ENCODE measurements around the gene CPNE7. TPM values are rescaled to one million over a fixed set of nuclear protein-coding genes. Genes with fewer than 3 reads are reported as not detected.

CPNE7 gene
- total RNA-seq, 1 donor from 2014 or later, result 56.0 TPM

DNA sequence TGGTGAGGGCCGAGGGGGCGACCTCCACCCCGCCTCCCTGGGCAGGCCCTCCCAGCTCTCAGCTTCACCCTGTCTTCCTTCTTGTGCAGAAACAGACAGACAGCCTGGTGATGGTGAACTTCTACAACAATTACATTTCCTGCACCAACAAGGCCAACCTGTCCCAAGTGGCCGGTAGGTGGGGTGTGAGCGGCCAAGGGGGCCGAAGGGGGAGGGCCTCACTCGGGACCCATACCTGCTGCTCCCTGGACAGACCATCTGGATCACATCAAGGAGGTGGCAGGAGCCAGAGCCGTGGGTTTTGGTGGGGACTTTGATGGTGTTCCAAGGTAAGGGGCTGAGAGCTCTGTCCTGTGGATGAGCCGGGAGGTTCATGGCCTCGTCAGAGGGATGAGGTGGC is 61.8 kb downstream of the CPNE7 start:
- Mint-ChIP-seq H3K9me3 (no peaks in the 10 kb centered on the region), H3K27me3 (peaks cover 3% of the 10 kb centered on the region), H3K4me1 (peaks cover 6% of the 10 kb centered on the region), H3K27ac (no peak overlapping the region), H3K4me3 (no peak overlapping the region), H3K36me3 (ENCODE audit: low read depth) (no peaks in the 10 kb centered on the region)
- no peak for DNase-seq
- intact Hi-C loops (cut with micrococcal nuclease), result no loop called here

DNA sequence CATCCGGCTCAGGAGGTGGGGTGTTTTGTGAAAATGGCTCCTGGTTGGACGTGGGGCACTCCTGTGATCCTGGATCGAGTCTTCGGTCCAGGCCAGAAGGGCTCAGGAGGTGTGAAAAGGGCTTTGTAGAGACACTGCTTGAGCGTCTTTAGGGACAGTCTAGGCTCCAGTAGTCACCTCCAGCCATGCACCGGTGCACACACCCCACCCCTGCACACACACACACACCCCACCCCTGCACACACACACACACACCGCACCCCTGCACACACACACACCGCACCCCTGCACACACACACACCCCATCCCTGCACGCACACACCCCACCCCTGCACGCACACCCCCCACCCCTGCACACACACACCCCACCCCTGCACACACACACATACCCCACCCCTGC is 62.9 kb downstream of the CPNE7 start:
- H3K27me3 Mint-ChIP-seq, result peaks cover 3% of the 10 kb centered on the region
- H3K9me3 Mint-ChIP-seq, result no peaks in the 10 kb centered on the region
- no peak overlapping the region for H3K27ac Mint-ChIP-seq
- peaks cover 6% of the 10 kb centered on the region for H3K4me1 Mint-ChIP-seq
- intact Hi-C loops (cut with micrococcal nuclease), result no loop called here
- H3K36me3 Mint-ChIP-seq (ENCODE audit: low read depth), result no peaks in the 10 kb centered on the region
- DNase-seq, result no peak
- no peak overlapping the region for H3K4me3 Mint-ChIP-seq

DNA sequence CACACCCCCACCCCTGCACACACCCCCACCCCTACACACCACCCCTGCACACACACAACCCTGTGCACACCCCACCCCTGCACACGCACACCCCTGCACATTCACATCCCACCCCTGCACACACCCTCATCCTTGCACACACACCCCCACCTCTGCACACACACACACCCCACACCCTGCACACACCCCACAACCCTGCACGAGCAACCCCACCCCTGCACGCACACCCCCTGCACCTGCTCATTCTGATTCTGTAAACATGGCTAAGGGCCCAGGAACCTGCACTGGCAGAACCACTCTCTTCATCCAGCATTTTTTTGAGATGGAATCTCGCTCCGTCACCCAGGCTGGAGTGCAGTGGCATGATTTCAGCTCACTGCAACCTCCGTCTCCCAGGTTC is 63.8 kb downstream of the CPNE7 start:
- Mint-ChIP-seq H3K27me3 (peaks cover 3% of the 10 kb centered on the region), H3K27ac (no peak overlapping the region), H3K36me3 (ENCODE audit: low read depth) (no peaks in the 10 kb centered on the region), H3K9me3 (no peaks in the 10 kb centered on the region), H3K4me3 (no peak overlapping the region), H3K4me1 (peaks cover 6% of the 10 kb centered on the region)
- DNase-seq, result no peak
- intact Hi-C loops (cut with micrococcal nuclease), result no loop called here

DNA sequence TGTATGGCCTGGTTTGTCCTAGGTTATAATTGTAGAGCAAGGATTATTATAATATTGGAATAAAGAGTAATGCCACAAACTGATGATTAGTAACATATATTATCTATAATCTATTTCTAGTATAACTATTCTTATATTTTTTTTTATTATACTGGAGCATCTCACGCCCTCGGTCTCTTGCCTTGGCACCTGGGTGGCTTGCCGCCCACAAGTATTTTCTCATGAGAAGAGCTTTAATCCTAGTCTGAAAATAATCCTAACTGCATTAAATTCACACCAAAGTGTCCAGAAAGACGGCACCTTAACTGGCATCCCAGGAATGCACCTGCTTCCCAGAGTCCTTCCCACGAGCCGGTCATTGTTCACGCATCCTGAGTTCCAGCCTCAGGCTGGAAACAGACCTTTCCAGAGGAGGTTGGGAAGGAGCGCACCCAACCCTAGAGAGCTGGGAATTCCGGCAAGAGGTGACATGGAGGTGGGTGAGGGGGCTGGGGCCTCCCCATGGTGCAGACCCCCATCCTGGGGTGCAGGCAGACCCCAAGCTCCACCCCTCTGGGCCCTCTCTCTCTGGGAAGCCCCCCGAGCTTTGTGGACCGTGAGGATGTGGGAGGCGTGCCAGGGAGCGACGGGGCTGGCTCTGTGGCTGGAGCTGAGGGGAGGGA is 66.0 kb downstream of the CPNE7 start:
- Mint-ChIP-seq H3K4me3 (peak overlapping the region; percentile 80), H3K9me3 (no peaks in the 10 kb centered on the region), H3K27me3 (peaks cover 3% of the 10 kb centered on the region), H3K4me1 (peaks cover 6% of the 10 kb centered on the region), H3K36me3 (ENCODE audit: low read depth) (peaks cover 15% of the 10 kb centered on the region), H3K27ac (no peak overlapping the region)
- DNase-seq, result no peak
- intact Hi-C loops (cut with micrococcal nuclease), result loop anchor here (1.0 to 2.0 kb wide), 2 partner anchors 39 to 66 kb away; partner anchors contain the start of gene CPNE7

DNA sequence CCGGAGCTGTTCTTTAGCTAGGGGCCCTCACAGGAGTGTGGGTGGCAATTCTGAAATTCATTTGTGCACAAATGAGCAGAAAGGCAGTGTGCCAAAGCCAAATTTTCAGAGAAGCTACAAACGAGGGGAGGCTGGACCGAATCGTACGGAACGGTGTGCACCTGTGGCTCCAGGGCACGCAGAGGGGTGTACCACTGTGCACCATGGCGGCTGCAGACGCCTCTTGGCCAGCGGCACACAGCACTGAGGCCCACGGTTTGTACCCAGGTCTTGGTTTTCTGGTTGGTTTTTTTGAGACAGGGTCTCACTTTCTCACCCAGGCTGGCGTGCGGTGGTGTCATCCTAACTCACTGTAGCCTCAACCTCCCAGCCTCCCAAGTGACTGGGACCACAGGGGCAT is 67.0 kb downstream of the CPNE7 start:
- no peak for DNase-seq
- H3K27ac Mint-ChIP-seq, result no peak overlapping the region
- H3K4me1 Mint-ChIP-seq, result peaks cover 6% of the 10 kb centered on the region
- no peak overlapping the region for H3K4me3 Mint-ChIP-seq
- peaks cover 3% of the 10 kb centered on the region for H3K27me3 Mint-ChIP-seq
- H3K9me3 Mint-ChIP-seq, result no peaks in the 10 kb centered on the region
- intact Hi-C loops (cut with micrococcal nuclease), result no loop called here
- peaks cover 19% of the 10 kb centered on the region for H3K36me3 Mint-ChIP-seq (ENCODE audit: low read depth)

DNA sequence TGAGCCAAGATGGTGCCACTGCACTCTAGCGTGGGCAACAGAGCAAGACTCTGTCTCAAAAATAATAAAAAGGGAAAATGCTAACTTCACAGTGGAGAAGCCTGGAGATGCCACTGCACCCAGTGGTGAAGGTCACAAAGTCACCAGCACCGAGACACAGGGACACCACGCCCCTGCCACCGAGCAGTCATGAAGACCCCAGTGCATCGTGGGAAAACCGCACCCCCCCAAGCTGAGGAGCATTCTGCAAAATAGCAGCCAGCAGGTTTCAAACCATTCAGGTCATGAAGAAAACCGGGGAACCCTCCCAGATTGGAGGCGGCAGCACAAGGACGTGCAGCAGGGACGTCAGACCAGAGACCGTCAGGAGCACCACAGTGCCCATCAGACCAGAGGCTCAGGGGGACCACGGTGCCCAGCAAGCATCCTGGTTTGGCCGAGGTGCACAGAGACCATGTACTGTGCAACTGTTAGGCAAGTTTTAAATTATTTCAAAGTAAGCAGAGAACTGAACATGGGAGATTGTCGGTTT is 68.3 kb downstream of the CPNE7 start:
- H3K36me3 Mint-ChIP-seq (ENCODE audit: low read depth), result peaks cover 24% of the 10 kb centered on the region
- H3K27me3 Mint-ChIP-seq, result peaks cover 3% of the 10 kb centered on the region
- no peak overlapping the region for H3K27ac Mint-ChIP-seq
- intact Hi-C loops (cut with micrococcal nuclease), result no loop called here
- DNase-seq, result no peak
- no peaks in the 10 kb centered on the region for H3K9me3 Mint-ChIP-seq
- H3K4me3 Mint-ChIP-seq, result no peak overlapping the region
- H3K4me1 Mint-ChIP-seq, result peaks cover 6% of the 10 kb centered on the region

DNA sequence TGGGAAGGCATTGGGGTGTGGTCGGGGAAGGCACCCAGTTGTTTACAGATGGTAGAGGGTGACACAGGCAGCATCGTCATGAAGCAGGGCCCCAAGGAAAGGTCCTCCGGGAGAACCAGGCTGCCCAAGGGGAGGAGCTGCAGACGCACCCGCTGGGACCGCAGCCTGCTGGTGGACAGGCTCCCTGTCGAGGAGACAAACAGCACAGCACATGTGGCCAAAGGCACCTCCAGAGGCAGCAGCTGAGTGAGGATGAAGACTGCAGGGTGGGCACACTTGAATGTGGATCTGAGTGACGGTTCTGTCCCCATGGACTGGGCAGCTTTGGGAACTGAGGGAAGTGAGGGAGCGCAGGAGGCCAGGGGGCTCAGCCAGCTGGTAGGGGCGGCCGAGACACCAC is 69.6 kb downstream of the CPNE7 start:
- DNase-seq, result no peak
- intact Hi-C loops (cut with micrococcal nuclease), result no loop called here
- peaks cover 6% of the 10 kb centered on the region for H3K4me1 Mint-ChIP-seq
- H3K36me3 Mint-ChIP-seq (ENCODE audit: low read depth), result peaks cover 29% of the 10 kb centered on the region
- no peak overlapping the region for H3K27ac Mint-ChIP-seq
- H3K27me3 Mint-ChIP-seq, result peaks cover 3% of the 10 kb centered on the region
- H3K9me3 Mint-ChIP-seq, result no peaks in the 10 kb centered on the region
- H3K4me3 Mint-ChIP-seq, result no peak overlapping the region

DNA sequence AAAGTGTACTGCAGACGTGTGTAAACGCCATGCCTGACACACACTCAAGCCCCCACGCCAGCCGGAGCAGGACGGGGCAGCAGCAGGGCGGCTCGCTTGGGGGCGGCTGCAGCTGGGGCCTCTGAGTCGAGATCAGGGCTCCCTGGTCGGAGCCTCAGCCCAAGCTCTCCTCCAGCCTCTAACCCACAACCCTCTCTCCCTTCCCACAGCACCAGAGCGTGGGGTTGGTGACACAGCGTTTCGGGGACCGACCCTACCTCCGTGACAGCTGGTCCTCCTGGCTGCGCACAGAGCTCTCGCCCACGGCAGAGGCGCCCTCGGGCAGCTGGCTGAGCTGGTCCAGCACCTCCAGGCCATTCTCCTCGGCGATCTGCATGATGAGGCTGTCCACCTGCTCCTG is 70.7 kb downstream of the CPNE7 start:
- intact Hi-C loops (cut with micrococcal nuclease), result no loop called here
- H3K36me3 Mint-ChIP-seq (ENCODE audit: low read depth), result peaks cover 31% of the 10 kb centered on the region
- no peaks in the 10 kb centered on the region for H3K9me3 Mint-ChIP-seq
- no peaks in the 10 kb centered on the region for H3K4me1 Mint-ChIP-seq
- H3K27me3 Mint-ChIP-seq, result no peaks in the 10 kb centered on the region
- no peak for DNase-seq
- no peak overlapping the region for H3K4me3 Mint-ChIP-seq
- H3K27ac Mint-ChIP-seq, result no peak overlapping the region

Other genes starting within 250 kb of the CPNE7 start
- gene ANKRD11, start 85.2 kb upstream of the CPNE7 start, total RNA-seq, result 152 TPM in 2 replicates
- gene SPG7, start 67.4 kb upstream of the CPNE7 start, total RNA-seq, result 109 and 110 TPM in 2 replicates
- gene RPL13, start 15.1 kb upstream of the CPNE7 start, total RNA-seq, result 2,234 and 2,296 TPM in 2 replicates
- not detected in 2 replicates for gene DPEP1, start 37.9 kb downstream of the CPNE7 start, total RNA-seq
- gene CHMP1A, start 82.0 kb downstream of the CPNE7 start, total RNA-seq, result 83.7 and 84.3 TPM in 2 replicates
- 14.6 and 17.2 TPM in 2 replicates for gene SPATA33, start 82.1 kb downstream of the CPNE7 start, total RNA-seq
- 104 and 108 TPM in 2 replicates for gene CDK10, start 110.9 kb downstream of the CPNE7 start, total RNA-seq
- 12.8 and 13.2 TPM in 2 replicates for gene SPATA2L, start 125.9 kb downstream of the CPNE7 start, total RNA-seq
- gene VPS9D1, start 145.1 kb downstream of the CPNE7 start, total RNA-seq, result 3.6 and 3.9 TPM in 2 replicates
- gene ZNF276, start 145.8 kb downstream of the CPNE7 start, total RNA-seq, result 32.9 and 33.3 TPM in 2 replicates
- 226 and 237 TPM in 2 replicates for gene FANCA, start 240.9 kb downstream of the CPNE7 start, total RNA-seq